ENCODE data around the gene MDM2.
A peak's percentile ranks its signal among the peaks of the same experiment; 100 is the strongest.

The MDM2 gene

GRCh38 chr12:68883151-68883550 lies 75.2 kb downstream of the MDM2 start:
- H3K4me1 Mint-ChIP-seq (ENCODE audit: low read depth), result no peaks in the 10 kb centered on the region
- H3K36me3 Mint-ChIP-seq (ENCODE audit: low read depth), result peaks cover 68% of the 10 kb centered on the region
- intact Hi-C loops (cut with micrococcal nuclease), result no loop called here
- H3K27me3 Mint-ChIP-seq, result no peaks in the 10 kb centered on the region
- no peak overlapping the region for H3K27ac Mint-ChIP-seq
- H3K4me3 Mint-ChIP-seq, result no peak overlapping the region
- no peaks in the 10 kb centered on the region for H3K9me3 Mint-ChIP-seq

GRCh38 chr12:68884251-68884650 lies 76.3 kb downstream of the MDM2 start:
- Mint-ChIP-seq H3K36me3 (ENCODE audit: low read depth) (peaks cover 60% of the 10 kb centered on the region), H3K4me3 (no peak overlapping the region)
- intact Hi-C loops (cut with micrococcal nuclease), result no loop called here

DNA sequence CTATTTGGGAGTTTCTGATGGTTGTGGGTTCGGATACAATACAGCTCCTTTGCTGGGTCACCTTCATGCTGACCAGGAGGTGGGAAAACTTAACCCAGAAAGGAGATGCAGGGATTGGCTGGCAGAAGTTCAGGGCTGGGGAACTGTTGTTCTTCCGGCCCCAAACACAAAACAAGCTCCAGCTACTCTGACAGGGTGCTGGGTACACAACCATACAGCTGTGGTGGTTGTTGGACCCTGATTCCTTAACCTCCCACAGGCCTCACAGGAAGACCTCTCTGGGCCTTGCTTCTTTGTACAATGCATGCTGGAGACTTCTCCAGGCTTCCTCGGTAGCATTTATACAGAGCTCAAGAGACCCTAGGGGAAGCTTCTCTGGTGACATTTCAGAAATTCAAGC lies 77.4 kb downstream of the MDM2 start:
- H3K27me3 Mint-ChIP-seq, result no peaks in the 10 kb centered on the region
- H3K4me1 Mint-ChIP-seq (ENCODE audit: low read depth), result peaks cover 4% of the 10 kb centered on the region
- intact Hi-C loops (cut with micrococcal nuclease), result no loop called here
- H3K27ac Mint-ChIP-seq, result no peak overlapping the region
- peaks cover 48% of the 10 kb centered on the region for H3K36me3 Mint-ChIP-seq (ENCODE audit: low read depth)
- H3K9me3 Mint-ChIP-seq, result no peaks in the 10 kb centered on the region
- H3K4me3 Mint-ChIP-seq, result no peak overlapping the region

More at GRCh38 chr12:68884251-68884650, 76.3 kb downstream of the MDM2 start:
- Mint-ChIP-seq H3K4me1 (ENCODE audit: low read depth) (no peaks in the 10 kb centered on the region), H3K27me3 (no peaks in the 10 kb centered on the region), H3K9me3 (no peaks in the 10 kb centered on the region), H3K27ac (no peak overlapping the region)

- Mint-ChIP-seq H3K36me3 (ENCODE audit: low read depth) (peaks cover 43% of the 10 kb centered on the region), H3K27ac (no peak overlapping the region), H3K4me1 (ENCODE audit: low read depth) (peaks cover 10% of the 10 kb centered on the region)
These were observed 78.9 kb downstream of the MDM2 start for GRCh38 chr12:68886636-68887572.

DNA sequence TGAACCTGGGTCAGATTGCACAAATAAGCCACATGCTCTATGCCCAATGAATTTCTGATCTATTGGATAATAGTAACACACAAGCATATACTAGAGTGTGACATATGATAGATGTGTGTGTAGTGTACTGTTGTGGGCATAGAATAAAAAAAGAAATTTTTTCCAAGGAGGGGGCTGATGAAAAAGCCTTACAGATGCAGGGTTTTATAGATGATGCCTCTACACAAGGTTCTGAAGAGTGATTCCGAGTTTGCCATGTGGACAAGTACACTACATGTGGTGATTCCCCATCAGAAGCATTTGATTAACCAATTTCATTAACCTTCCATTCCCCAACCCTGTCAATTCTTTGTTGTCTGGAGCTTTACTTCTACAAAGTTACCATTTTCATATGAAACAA lies 79.7 kb downstream of the MDM2 start:
- Mint-ChIP-seq H3K4me1 (ENCODE audit: low read depth) (peaks cover 10% of the 10 kb centered on the region), H3K36me3 (ENCODE audit: low read depth) (peaks cover 43% of the 10 kb centered on the region), H3K9me3 (no peaks in the 10 kb centered on the region), H3K27ac (no peak overlapping the region), H3K27me3 (no peaks in the 10 kb centered on the region), H3K4me3 (no peak overlapping the region)
- intact Hi-C loops (cut with micrococcal nuclease), result no loop called here

More at GRCh38 chr12:68886636-68887572, 78.9 kb downstream of the MDM2 start:
- intact Hi-C loops (cut with micrococcal nuclease), result no loop called here
- Mint-ChIP-seq H3K27me3 (no peaks in the 10 kb centered on the region), H3K4me3 (no peak overlapping the region), H3K9me3 (no peaks in the 10 kb centered on the region)

DNA sequence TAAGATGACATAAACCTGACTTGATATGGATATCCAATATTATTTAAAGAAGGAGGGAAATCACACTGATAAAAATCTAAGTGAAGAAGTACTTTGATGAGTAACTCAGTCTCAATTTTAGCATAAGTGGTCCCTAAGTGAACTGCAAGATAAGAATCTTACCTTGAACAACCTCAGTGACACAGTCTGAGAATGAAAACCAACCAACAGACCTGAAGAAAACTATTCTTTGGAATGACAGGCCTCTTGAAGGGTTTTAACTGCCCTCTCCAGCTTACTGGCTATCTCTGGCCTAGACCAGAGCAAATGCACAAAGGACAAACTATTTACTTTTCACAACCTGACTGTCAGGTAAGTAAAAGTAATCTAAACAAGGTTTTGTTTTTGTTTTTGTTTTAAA lies 80.3 kb downstream of the MDM2 start:
- H3K27me3 Mint-ChIP-seq, result no peaks in the 10 kb centered on the region
- no peak overlapping the region for H3K4me3 Mint-ChIP-seq
- H3K9me3 Mint-ChIP-seq, result no peaks in the 10 kb centered on the region
- peaks cover 40% of the 10 kb centered on the region for H3K36me3 Mint-ChIP-seq (ENCODE audit: low read depth)
- H3K4me1 Mint-ChIP-seq (ENCODE audit: low read depth), result peaks cover 10% of the 10 kb centered on the region
- no peak overlapping the region for H3K27ac Mint-ChIP-seq
- intact Hi-C loops (cut with micrococcal nuclease), result no loop called here

GRCh38 chr12:68890701-68891113 lies 82.7 kb downstream of the MDM2 start:
- intact Hi-C loops (cut with micrococcal nuclease), result no loop called here
- peaks cover 10% of the 10 kb centered on the region for H3K4me1 Mint-ChIP-seq (ENCODE audit: low read depth)
- H3K27ac Mint-ChIP-seq, result no peak overlapping the region
- H3K4me3 Mint-ChIP-seq, result no peak overlapping the region
- no peaks in the 10 kb centered on the region for H3K27me3 Mint-ChIP-seq
- H3K36me3 Mint-ChIP-seq (ENCODE audit: low read depth), result peaks cover 32% of the 10 kb centered on the region
- H3K9me3 Mint-ChIP-seq, result no peaks in the 10 kb centered on the region

DNA sequence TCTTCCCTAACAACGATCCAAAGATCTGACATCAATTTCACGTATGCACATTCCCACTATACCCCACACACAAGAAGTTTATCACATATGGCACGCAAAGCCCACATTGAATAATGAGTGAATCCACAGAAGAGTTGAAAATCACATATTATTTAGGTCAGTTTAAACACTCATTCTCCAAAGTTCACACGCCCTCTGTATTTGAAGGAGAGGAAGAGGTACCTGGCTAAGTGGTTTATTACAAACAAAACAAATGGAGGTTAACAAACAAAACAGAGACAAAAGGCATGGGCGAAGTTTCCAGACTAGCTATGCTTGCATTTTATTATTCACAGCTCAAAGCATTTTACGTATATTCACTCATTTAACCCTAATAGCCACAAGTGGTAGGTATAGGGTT lies 83.2 kb downstream of the MDM2 start:
- peaks cover 15% of the 10 kb centered on the region for H3K4me1 Mint-ChIP-seq (ENCODE audit: low read depth)
- H3K9me3 Mint-ChIP-seq, result no peaks in the 10 kb centered on the region
- no peak overlapping the region for H3K27ac Mint-ChIP-seq
- peaks cover 34% of the 10 kb centered on the region for H3K36me3 Mint-ChIP-seq (ENCODE audit: low read depth)
- no peak overlapping the region for H3K4me3 Mint-ChIP-seq
- intact Hi-C loops (cut with micrococcal nuclease), result no loop called here
- no peaks in the 10 kb centered on the region for H3K27me3 Mint-ChIP-seq

DNA sequence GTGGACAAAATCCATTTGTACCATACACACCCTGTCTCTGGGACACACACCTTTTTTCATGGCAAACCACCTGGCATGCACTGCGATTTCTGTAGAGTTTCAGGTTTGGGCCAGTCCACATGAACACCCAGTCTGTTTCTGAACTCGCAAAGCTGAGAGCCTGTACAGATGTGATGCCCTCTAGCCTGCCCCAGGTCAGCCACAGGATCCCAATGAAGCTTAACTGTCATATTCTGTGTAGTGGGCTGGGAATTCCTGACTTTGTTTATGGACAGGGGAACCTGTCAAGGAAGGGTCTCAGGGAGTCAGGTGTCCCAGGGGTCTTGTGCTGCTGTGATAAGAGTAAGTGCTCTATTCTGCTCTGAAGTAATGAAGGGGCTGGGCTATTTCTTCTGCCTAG lies 85.2 kb downstream of the MDM2 start:
- H3K4me1 Mint-ChIP-seq (ENCODE audit: low read depth), result peaks cover 33% of the 10 kb centered on the region
- peaks cover 37% of the 10 kb centered on the region for H3K36me3 Mint-ChIP-seq (ENCODE audit: low read depth)
- H3K9me3 Mint-ChIP-seq, result no peaks in the 10 kb centered on the region
- intact Hi-C loops (cut with micrococcal nuclease), result no loop called here
- no peak overlapping the region for H3K4me3 Mint-ChIP-seq
- H3K27me3 Mint-ChIP-seq, result no peaks in the 10 kb centered on the region
- no peak overlapping the region for H3K27ac Mint-ChIP-seq

DNA sequence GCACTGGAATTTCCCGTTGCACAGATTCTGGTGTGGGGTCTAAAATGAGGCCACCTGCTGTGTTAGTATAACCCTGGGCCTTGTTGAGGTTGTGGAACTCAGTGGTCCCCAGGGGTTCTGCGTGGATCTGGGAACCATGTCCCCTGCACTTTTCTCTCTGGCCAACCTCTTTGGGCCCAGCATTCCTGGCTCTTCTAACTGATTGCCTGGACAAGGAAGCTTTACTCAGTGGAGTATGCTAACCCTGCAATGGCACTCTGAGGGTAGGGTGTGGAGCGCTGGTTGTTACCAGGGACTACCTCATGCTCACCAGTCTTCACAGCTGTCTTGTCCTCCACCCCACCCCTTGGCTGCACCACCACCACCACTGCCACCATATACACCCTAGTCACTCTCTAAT lies 85.8 kb downstream of the MDM2 start:
- Mint-ChIP-seq H3K4me3 (no peak overlapping the region), H3K27me3 (no peaks in the 10 kb centered on the region), H3K9me3 (no peaks in the 10 kb centered on the region), H3K4me1 (ENCODE audit: low read depth) (peaks cover 33% of the 10 kb centered on the region), H3K36me3 (ENCODE audit: low read depth) (peaks cover 37% of the 10 kb centered on the region), H3K27ac (no peak overlapping the region)
- intact Hi-C loops (cut with micrococcal nuclease), result no loop called here

DNA sequence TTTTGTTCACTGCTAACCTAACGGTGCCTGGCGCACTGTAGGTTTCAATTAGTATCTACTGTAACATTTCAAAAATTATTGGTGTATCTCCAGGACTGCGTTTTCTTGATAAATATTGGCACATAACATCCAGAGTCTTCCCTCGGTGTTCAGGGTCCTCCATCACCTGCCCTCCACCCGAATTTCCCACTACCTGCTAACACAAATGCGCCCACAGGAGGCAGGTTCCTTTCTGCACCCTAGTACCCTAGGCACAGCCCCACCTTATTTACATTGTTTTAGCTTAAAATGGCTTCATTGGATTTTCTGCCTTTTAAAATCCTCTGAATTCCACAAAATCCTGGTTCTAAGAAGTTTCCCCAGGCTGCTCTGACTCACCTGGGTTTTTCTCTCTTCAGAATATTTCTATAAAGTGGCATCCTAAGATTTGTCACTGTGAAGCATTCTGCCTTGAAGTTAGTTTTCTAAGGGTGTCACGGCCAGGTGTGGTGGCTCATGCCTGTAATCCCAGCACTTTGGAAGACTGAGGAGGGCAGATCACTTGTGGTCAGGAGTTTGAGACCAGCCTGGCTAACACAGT lies 86.4 kb downstream of the MDM2 start:
- intact Hi-C loops (cut with micrococcal nuclease), result no loop called here
- Mint-ChIP-seq H3K9me3 (no peaks in the 10 kb centered on the region), H3K4me1 (ENCODE audit: low read depth) (peaks cover 33% of the 10 kb centered on the region), H3K27ac (no peak overlapping the region), H3K4me3 (no peak overlapping the region), H3K27me3 (no peaks in the 10 kb centered on the region), H3K36me3 (ENCODE audit: low read depth) (peaks cover 37% of the 10 kb centered on the region)

DNA sequence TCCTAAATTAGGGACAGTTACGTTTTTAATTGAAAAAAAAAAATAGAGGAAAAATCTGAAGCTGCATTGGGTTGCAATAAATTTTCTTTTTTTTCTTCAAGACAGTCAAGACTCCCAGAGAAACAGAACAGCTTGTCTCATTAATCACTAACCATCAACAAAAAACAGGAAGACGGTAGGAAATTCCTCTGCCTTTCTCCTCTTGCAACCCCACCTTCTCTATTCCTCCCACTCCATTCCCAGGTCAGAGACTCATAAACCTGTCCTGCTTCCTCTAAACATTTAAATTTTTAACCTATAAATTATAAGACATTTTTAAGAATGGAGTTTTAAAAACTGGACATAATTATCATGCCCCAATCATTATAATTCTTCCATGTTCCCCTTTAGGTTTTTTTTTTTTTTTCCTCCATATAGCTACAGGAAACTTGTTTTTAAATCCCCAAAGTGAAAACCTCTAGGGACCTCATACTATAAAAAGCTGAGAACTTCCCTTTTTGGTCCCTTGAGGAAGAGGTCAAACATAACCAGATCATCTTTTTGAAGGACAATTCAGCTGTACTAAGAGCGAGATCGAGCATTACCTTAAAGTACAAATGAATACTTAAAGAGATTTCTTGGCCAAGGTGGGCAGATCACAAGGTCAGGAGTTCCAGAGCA lies 89.0 kb downstream of the MDM2 start:
- H3K27me3 Mint-ChIP-seq, result no peaks in the 10 kb centered on the region
- H3K4me3 Mint-ChIP-seq, result peak overlapping the region; percentile 13
- intact Hi-C loops (cut with micrococcal nuclease), result no loop called here
- peaks cover 43% of the 10 kb centered on the region for H3K36me3 Mint-ChIP-seq (ENCODE audit: low read depth)
- H3K27ac Mint-ChIP-seq, result no peak overlapping the region
- no peaks in the 10 kb centered on the region for H3K9me3 Mint-ChIP-seq
- H3K4me1 Mint-ChIP-seq (ENCODE audit: low read depth), result peaks cover 26% of the 10 kb centered on the region

DNA sequence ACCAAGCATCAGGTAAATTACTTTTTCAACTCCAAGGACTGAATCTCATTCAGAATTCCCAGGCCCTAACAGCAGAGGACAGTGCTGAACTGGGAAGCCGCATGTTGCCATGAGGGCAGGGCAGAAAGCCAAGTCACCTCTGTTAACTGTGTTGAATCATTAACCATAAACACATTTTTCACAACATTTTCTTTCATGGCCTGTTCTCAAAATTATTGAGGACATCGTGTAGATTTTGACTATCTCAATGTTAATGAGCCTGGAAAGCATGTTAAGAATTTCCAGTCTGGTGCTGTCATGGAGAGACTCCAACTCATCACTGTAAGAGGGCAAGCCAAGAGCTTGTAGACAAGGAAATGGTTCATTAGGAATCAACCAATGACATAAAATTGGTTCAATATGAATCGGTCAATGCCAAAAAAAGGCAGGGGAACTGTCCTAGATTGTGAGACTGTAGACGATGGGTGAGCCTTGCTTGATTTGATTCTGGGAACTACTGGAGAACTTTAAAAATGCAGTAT lies 91.3 kb downstream of the MDM2 start:
- Mint-ChIP-seq H3K4me1 (ENCODE audit: low read depth) (peaks cover 33% of the 10 kb centered on the region), H3K36me3 (ENCODE audit: low read depth) (peaks cover 34% of the 10 kb centered on the region), H3K27me3 (no peaks in the 10 kb centered on the region), H3K4me3 (no peak overlapping the region), H3K27ac (no peak overlapping the region), H3K9me3 (no peaks in the 10 kb centered on the region)
- intact Hi-C loops (cut with micrococcal nuclease), result no loop called here

- H3K27ac Mint-ChIP-seq, result no peak overlapping the region
- H3K27me3 Mint-ChIP-seq, result no peaks in the 10 kb centered on the region
- H3K4me1 Mint-ChIP-seq (ENCODE audit: low read depth), result peaks cover 43% of the 10 kb centered on the region
- intact Hi-C loops (cut with micrococcal nuclease), result no loop called here
- no peak overlapping the region for H3K4me3 Mint-ChIP-seq
- no peaks in the 10 kb centered on the region for H3K9me3 Mint-ChIP-seq
- peaks cover 28% of the 10 kb centered on the region for H3K36me3 Mint-ChIP-seq (ENCODE audit: low read depth)
These were observed 92.3 kb downstream of the MDM2 start for GRCh38 chr12:68900241-68900640.

Measured in dendritic cell treated with granulocyte-macrophage colony-stimulating factor and Interleukin-4, amounts not matched to agents 40 ng/mL and 50 ng/mL, for 4 days (primary cell).